Ishikawa (cell line): Measurements from ENCODE around the gene NRXN3.

Experiments used
- EGR1 ChIP-seq: IDR thresholded peaks from 2 replicates; pipeline ENCODE4 v1.6.1; 2012
- EP300 ChIP-seq: IDR thresholded peaks from 2 replicates; pipeline ENCODE4 v1.6.1; 2012; ENCODE audit warnings: borderline replicate concordance
- NFIC ChIP-seq: IDR thresholded peaks from 2 replicates; pipeline ENCODE4 v1.6.1; 2012
- RAD21 ChIP-seq: IDR thresholded peaks from 2 replicates; pipeline ENCODE4 v1.6.1; 2012; ENCODE audit warnings: low read depth
- TCF12 ChIP-seq: IDR thresholded peaks from 2 replicates; pipeline ENCODE4 v1.6.1; 2012; ENCODE audit warnings: low read depth
- TF ChIP-seq, protein P1 (sequence below): IDR thresholded peaks from 2 replicates; pipeline ENCODE4 v1.6.1; 2012; ENCODE audit warnings: low read depth, mild to moderate bottlenecking

DNA sequence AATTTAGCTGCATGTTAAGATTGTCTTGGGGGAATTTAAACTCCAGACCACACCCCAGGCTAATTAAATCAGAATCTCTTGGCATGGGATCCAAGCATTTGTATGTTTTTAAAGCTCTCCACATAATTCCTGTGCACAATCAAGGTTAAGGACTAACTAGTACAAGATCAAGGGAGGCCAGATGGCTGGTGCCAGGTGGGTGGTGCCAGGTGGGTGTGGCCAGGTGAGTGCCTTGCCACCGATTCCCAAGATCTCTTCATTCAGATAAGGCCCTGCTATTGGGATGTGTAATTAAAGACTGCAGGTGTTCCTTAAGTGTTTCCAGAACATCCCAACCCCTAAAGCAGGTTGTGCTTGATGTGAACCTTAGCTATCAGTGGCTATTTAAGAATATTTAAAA is 75.1 kb downstream of the NRXN3 start:
- TF ChIP-seq TCF12 (no peak), EP300 (no peak), EGR1 (no peak), RAD21 (no peak), NFIC (no peak)
- TF ChIP-seq, protein P1, sequence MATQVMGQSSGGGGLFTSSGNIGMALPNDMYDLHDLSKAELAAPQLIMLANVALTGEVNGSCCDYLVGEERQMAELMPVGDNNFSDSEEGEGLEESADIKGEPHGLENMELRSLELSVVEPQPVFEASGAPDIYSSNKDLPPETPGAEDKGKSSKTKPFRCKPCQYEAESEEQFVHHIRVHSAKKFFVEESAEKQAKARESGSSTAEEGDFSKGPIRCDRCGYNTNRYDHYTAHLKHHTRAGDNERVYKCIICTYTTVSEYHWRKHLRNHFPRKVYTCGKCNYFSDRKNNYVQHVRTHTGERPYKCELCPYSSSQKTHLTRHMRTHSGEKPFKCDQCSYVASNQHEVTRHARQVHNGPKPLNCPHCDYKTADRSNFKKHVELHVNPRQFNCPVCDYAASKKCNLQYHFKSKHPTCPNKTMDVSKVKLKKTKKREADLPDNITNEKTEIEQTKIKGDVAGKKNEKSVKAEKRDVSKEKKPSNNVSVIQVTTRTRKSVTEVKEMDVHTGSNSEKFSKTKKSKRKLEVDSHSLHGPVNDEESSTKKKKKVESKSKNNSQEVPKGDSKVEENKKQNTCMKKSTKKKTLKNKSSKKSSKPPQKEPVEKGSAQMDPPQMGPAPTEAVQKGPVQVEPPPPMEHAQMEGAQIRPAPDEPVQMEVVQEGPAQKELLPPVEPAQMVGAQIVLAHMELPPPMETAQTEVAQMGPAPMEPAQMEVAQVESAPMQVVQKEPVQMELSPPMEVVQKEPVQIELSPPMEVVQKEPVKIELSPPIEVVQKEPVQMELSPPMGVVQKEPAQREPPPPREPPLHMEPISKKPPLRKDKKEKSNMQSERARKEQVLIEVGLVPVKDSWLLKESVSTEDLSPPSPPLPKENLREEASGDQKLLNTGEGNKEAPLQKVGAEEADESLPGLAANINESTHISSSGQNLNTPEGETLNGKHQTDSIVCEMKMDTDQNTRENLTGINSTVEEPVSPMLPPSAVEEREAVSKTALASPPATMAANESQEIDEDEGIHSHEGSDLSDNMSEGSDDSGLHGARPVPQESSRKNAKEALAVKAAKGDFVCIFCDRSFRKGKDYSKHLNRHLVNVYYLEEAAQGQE = no peak
